GM12801 (cell line): ENCODE measurements around the gene ACOX3.

ENCODE experiments used
- CTCF ChIP-seq: IDR thresholded peaks from one replicate; pipeline ENCODE4 v1.5.1; 2011; ENCODE audit warnings: control low read depth; ENCODE audit not compliant: insufficient read length; ENCODE audit errors: extremely low read depth

The ACOX3 gene

DNA sequence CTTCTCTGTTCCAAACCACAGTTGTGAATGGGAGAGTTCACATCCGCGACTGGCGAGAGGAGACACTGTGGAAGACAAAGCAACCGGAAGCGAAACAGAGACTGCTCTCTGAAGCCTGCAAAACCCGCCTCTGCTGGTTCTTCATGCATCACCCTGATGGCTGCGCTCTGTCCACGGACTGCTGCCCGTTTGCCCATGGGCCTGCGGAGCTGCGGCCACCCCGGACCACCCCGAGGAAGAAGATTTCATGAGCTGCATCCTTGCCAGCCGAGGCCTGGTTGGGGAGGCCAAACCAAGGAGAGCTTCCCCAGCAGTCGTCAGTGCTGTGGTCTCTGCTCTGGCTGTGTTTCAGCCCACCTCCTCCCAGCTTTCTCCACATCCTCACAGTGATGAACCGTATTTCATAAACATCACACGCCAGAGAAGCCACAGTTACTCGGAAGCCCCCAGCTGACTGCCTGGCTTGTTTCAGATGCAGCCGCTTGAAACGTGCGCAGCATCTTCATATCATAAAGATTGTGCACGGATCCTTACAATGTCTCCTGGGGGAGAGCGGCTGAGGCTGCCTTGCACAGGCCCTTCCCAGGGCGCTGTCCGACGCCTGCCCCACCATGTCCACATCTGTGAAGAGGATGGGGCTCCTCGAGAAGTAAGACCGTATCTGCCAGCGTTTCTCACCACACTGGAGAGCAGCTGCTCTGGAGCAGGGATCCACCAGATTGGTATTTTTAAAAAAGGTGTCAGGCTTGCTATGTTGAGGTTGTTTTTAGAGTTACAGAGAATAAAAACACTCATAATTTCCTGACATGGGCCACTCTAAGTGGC is 35.4 kb upstream of the ACOX3 start:
- no peak for TF ChIP-seq CTCF

DNA sequence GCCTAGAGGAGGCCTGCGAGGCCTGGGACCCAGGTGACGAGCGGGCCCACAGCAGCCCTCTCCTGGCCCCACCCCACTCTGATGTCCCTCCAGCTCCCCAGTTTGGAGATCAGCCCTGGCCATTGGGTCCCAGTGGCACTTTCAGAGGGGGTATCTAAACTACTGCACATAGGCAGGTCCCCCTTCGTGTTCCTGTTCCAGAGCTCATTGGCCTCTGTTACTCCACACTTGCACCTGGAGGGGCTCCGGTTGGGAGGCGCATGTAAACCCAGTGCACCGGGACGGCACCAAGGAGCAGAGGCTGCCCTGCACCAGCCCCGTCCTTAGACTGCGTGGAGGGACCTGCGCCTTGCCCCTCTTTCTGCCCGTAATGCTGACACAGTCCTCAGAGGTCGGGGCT is 34.3 kb upstream of the ACOX3 start:
- no peak for TF ChIP-seq CTCF

GRCh38 chr4:8473920-8474590 is 33.5 kb upstream of the ACOX3 start:
- no peak for TF ChIP-seq CTCF

- no peak for TF ChIP-seq CTCF
These were observed 32.8 kb upstream of the ACOX3 start for GRCh38 chr4:8473198-8473919.

GRCh38 chr4:8472689-8473197 is 32.2 kb upstream of the ACOX3 start:
- no peak for TF ChIP-seq CTCF

- no peak for TF ChIP-seq CTCF
These were observed 31.7 kb upstream of the ACOX3 start for GRCh38 chr4:8472158-8472688.
